ENCODE data around the gene CREBZF.
"Not testable (repeated sequence)": the region's sequence is repeated elsewhere in the genome, so short reads cannot be mapped to it uniquely, and the experiment has no call there.

The CREBZF gene

GRCh38 chr11:85620256-85620655 is 44.7 kb downstream of the CREBZF start:
- H3K4me3 ChIP-seq (ENCODE audit: low read depth, low read length): no peak overlapping the region
- TF ChIP-seq CTCF (IDR thresholded peaks at IDR 0.05; ENCODE audit: control insufficient read depth, extremely low read depth, insufficient read depth): no peak
- DNase-seq (ENCODE audit: low read depth): no peak

GRCh38 chr11:85619499-85619898 is 45.4 kb downstream of the CREBZF start:
- TF ChIP-seq CTCF (IDR thresholded peaks at IDR 0.05; ENCODE audit: control insufficient read depth, extremely low read depth, insufficient read depth): no peak
- no peak for DNase-seq (ENCODE audit: low read depth)
- H3K4me3 ChIP-seq (ENCODE audit: low read depth, low read length): no peak overlapping the region

- not testable (repeated sequence) for H3K4me3 ChIP-seq (ENCODE audit: low read depth, low read length); DNase-seq (ENCODE audit: low read depth)
Observed at GRCh38 chr11:85611643-85612042, 53.3 kb downstream of the CREBZF start.

Measured in LNCaP clone FGC (cell line).